Stimulated activated CD8-positive, alpha-beta memory T cell treated with anti-CD3 and anti-CD28 coated beads, Interleukin-7, amount 100 ng/mL, for 1 hour (primary cell): Measurements from ENCODE around the gene ZBTB20.

ENCODE experiments used
- DNase-seq, 2 donors: peaks; one replicate each; pipeline ENCODE4 v3.0.0-alpha.2; 2020; ENCODE audit warnings: low read depth in 2 of 2

ZBTB20 gene

DNA sequence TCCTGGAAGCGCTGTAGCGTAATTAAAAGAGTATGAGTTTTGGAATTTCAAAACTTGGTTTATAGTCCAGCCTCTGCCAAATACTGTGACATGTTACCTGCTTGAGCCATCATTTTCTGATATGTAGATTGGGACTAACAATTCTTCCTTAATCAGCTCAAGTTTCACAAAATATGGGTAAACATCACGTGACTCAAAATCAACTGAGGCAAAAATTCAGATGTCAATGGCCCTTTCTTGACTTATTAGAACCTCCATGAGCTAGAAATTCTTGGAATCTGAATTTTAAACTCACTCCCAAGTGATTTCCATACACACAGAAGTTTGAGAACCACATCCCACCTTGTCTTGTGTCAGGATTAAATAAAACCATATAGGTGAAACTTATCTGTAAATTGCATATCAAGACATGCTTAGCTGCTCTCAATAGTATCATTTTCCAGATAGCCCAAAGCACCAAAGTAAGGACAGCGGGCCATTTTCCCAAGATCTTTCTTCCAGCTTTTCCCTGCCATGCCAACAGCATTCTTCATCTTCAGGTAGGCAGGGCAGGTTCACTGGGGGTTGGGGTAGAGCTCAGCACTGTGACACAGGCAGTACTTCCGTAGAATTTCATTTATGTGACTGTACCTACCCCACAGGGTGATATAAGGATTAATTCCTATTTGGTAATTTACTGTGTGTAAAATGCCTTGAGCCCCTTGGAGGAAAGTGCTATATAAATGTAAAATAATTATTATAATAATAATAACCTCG lies 474.2 kb downstream of the ZBTB20 start:
- DNase-seq = no peak

DNA sequence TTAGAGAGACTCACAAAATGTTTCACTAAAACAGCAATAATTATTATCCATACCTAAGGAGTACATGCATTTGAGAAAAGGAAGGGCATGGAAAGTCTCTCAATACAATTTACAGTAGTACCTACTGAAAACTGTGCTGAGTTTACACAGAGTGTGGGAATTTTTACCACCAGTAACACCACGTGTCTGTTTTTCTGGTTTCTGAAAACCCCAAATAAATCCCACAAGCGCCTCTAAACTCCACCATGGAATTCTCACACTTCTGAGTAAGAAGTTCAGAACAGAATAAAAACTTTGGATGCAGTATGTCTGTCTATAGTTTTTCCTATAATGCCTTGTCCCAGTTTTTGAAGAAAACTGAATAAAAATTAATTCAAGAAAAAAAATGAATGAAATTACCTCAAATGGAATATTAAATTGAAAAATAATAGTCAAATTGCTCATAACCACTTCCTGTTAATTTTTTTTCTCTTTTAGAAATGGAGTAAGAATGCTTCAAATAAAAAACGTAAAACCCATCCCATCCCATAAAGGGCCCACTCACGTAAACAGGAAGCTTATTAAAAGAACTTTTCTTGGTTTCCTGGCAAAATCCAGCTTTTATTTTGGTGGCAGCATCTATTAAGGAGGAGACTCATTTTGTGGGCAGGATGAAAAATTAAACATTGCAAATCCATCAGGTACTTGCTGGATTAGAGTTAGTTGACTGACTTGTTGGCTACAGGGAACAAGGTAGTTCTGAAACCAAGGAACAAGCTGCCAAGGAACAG lies 475.2 kb downstream of the ZBTB20 start:
- DNase-seq = no peak

DNA sequence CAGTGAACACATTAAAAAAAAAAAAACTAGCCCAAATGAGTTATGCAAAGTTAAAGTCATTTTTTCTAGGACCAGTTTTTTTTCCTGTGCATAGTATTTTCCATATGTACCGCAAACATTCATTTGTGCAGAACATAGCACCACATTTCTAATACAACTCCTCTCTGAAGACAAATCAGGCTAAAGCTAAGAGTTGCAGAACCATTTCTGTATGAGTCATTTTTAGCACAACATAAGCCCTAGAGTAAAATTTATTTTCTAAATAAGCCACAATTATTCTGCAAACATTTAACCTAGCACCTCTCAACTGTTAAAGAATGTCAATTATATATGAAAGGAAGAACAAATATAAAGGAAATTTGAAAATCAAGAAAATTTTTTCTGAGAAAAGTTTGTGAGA lies 477.5 kb downstream of the ZBTB20 start:
- no peak for DNase-seq

DNA sequence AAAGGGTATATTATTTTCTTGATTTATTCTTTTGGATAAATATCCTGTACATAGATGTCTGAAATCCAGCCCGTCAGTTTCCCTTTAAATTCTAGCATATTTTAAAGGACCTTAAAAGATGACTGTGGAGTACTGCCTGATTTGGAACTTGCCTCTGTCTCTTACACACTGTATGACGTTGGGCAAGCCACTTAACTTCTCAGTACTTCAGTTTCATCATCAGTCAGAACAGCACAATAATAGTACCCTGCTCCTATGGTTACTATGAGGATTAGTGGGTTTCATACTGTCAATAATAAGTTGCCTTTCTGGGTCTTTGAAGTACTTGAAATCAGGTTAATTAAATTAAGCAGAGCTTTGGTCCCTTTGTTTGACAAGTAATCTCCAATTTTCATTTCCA lies 479.0 kb downstream of the ZBTB20 start:
- DNase-seq = no peak

DNA sequence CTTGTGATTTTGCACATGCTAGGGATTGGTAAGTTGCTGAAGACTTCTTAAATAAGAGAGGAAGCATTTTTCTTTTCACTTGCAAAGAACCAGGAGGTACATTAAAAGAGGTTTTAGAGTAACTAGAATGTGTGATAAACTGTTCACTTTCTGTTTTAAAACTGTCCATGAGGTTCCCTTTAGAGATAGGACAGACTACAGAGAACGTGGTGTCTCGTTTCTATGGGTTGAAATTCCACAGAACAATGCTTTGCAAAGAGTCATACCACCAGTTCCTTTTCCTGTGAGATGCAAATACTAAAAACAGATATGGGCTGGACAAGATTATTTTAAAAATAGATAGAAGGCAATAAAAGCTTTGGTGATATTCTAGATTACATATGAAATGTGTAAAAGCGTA lies 480.5 kb downstream of the ZBTB20 start:
- no peak for DNase-seq

DNA sequence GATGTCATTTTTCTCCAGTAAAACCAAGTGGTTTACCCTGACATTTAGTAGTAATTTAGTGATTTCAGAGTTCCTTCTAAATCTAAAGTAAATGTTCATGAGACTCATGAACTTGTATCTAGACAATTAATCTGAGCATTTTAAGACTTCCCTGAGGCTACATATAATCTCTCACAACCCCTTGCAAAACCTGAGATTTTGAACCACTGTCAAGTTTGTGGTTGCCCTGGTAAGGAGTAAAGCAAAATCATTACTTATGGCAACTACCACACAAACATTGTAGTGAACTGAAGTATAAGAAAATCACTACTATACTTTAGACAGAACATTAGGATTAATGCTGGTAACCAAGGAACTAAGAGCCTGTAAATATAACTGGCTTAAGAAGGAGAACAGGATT lies 483.1 kb downstream of the ZBTB20 start:
- no peak for DNase-seq

DNA sequence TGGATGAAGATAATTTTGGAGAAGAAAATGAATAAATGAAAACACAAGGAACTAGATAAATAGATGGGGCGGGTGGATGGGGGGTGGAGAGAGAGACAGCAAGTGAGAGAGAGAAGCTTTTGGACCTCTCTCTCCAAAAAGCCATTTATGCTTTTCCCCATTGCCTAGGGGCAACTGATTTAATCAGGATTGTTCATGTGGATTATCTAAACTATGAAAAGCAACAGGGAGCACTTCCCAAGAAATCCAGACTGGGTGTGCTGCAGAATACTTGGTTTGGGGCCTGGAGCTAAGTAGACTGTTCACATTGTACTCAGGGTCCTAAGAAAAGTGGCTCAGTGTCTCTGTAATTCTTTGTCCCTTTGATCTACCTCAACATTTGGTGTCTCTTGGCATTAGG lies 486.3 kb downstream of the ZBTB20 start:
- DNase-seq = no peak

DNA sequence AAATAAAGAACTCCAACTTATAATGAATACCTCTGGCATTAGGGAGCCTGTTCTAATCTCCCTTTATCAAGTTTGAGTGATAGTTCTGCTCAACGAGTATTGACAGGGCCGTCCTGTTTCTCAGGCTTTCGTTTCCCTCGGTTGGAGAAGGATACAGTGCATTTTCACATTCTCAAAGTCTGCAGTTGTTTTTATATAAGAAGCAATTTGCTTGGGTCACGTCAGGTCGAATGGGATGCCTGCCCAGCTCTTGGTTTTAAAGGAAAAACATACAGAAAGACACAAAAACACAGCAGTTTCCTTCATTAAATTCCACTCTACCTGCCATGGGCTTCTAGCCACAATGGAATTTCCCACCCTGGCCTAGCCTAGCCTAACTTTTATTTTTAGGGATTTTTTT lies 487.0 kb downstream of the ZBTB20 start:
- no peak for DNase-seq

DNA sequence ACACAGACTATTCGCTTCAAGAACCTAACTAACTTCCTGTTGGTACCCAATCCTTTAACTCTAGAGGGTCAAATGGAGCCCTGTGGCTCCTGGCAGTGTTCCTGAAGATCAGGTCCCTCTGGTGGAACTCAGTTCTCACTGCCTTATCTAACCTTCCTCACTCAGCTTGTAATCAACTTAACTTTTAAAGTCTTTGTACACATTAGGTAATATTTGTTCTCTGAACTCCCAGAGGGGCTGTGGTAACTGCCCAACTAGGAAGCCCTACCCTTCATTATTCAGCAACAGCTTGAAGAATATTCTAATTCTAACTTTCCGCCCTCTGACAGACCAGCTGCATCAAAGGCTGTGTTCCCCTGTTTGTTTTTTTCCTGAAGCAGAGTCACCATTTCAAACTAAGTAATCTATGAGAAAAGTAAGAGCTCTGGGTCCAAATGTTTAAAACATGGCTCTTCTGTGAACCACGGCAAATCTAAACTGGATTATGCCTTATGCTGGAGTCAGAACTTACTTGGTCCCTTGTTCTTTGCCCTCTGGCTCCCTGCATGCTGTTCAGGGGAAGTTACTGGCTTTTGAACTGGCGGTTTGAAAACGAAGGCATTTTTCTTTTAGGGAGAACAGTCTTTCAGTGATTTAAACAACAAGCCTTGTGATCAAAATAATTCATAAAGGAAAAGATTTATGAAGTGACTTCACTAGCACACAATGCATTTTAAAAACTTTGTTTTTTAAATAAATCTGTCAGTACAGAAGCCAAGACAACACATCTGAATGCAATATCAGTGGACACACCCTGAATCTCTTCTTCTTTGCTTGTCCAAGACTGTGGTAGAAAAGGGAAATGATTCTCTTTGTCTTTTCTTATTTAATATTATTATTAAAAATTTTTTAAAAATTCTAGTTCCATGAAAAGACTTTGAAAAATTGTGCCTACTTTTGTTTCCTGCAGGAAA lies 487.7 kb downstream of the ZBTB20 start:
- DNase-seq = no peak

DNA sequence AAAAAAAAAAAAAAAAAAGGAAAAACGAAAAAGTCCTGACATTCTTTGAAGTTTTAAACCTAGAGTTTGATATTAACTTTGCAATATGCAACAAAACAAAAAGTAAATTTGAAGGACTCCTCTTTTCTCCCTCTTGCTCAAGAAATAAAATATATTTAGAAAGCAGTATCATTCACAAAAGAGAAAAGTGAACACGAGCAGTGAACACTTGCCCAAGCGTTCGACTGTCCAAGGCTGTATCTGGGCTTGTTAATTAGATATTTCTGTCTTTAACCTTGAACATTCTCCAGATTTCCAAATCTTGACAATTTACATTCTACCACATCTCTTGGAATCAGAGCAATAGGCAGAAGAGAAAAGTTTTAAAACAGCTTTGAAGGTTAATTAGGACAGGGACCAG lies 495.5 kb downstream of the ZBTB20 start:
- no peak for DNase-seq

DNA sequence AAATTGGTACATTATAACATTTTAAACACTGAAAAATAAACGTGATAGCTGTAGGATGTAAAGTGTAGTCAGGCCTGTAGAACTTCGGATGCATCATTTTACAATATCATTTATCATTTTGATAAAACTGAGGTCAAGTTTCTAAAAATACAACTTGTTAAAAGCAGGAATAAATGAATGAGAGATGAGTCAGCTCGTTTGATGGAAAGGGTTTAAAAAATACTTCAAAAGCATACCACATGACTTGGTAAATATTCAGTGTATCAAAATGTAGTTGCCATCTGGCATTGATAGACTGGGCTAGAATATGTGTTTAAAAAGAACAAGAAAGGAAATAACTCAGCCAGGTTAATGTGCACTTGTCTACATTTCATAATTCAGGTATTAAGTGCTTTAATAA lies 496.3 kb downstream of the ZBTB20 start:
- DNase-seq = no peak

DNA sequence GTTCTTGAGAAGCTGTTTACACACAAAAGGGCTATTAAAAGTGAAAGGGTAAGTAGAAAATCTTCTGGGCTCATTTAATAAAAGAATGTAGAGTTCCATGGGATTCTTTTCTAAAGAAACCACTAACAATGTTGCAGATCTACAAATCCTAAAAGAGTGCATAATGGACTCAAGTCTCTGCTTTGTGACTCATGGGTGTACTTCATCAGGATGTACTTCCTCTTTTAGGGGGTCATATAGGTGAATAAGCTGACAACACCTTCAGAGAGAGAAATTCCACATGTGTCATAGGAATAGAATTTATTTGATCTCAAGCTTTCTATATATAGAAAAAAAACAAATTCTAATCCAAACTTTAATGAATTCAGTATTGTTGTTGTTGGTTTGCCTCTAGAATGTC lies 497.8 kb downstream of the ZBTB20 start:
- DNase-seq = no peak

DNA sequence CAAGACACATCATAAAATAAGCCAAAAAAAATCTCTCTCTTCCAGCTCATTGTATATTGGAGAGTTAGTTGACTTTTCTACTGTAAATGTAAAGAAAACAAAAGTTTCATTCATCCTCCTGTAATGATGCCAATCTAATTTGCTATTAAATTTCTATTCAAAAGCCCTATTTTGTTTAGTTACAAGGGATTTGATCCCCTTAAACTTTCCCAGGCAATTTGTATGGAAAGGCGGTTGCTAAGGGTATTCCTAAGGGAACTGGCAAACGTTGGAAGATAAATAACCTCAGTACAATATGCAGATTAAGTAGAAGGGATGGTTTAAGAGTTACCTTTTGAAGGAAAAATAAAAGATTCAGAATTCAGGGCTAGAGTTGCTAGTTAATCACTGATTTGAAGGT lies 500.6 kb downstream of the ZBTB20 start:
- no peak for DNase-seq

DNA sequence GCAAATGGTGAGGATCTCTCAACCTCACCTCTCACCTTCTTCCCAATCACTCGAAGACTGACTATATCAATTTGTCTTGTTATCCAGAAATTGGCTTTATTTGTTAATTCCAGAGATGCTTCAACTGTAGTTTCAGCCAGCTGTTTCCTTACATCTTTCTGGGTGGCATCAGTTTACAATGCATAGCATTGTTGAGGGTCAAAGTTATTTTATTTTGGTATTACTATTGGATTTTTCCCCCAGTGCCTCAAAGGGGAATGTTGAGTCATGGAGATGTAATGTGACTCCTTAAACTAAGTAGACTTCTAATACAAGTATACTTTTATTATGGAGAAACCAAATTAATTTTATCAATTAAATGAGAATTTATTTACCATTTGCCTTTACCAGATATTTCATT lies 501.7 kb downstream of the ZBTB20 start:
- no peak for DNase-seq

DNA sequence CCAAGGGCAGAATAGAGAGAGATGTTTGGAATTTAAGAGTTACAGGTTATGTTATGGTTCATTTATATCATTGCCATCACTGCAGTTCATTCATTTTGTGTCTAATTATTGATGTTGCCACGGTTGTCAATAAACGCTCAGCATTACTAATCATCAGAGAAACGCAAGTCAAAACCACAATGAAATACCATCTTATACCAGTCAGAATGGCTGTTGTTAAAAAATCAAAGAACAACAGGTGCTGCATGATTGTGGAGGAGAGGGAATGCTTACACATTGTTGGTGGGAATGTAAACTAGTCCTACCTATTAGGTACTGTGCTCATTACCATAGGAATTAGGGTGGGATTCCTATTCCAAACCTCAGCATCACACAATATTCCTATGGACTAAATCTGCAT lies 502.7 kb downstream of the ZBTB20 start:
- no peak for DNase-seq

DNA sequence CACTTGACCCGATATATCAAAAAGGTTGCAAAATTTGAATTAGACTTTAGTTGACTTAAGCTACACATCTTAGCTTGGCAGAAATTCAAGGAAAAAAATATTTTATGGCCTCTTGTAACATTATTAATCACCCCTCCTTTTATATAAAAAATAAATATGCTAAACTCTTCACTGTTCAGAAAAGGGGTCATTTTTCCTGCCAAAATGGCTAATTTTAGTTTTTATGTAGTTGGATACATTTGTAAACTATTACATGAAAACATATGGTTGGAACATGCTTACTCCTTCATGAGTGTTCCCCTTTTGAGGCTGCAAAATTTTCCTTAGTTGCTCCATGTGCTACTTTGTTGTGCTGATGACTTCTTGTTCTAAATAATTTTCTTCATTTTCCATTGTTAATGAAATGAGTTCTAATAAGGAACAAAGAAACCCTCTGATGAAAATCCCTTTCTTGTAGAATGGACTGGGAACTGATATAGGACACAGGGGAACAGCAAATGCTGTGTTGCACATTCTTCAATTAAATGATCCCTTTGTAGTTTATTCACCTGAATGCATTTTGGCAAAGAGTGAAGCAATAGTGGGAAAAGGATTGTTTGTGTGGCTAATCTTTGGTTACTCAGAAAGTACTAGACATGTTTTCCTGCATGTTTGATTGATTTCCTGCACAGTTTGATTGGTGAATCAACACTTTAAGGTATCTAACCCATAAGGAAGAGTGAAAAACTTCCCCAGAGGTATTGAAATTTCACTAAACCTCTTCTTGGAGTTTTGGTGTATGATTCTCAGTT lies 503.9 kb downstream of the ZBTB20 start:
- DNase-seq = no peak

DNA sequence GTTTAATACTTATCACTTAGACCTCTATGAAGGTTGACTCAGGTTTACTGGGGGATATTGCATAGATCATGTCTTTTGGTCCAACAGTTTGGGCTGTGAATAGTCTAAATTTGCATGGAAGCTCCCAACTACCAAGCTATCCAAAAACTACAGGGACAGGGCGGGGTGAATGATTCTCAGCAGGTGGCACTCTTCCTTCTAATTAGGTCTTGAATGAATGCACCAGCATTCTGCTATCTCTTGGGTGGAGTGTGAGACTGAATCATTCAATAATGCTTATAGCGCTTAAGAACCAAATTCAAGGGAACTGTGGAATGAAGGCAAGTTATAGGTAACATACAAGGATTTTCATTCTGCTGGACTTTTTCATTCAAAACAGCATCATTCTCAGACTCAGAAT lies 507.0 kb downstream of the ZBTB20 start:
- DNase-seq = no peak

DNA sequence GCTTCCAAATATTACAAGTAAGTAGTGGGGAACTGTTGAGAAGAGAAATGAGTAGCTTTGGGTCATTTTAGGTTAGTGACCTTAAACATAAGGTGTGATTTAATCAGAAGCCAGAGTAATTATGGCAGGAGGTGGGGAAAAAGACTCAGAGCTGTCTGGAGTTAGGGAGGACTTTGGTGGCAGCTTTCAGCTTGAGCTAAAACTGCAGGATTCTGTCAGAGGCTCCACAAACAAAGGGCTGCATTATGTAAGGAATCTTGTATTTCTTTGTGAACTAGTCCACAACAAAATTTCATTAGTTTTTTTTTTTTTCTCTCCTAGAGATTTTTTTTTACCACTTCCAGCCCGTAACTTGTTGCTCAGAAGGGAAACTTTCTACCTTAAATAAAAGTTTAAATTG lies 507.9 kb downstream of the ZBTB20 start:
- DNase-seq = no peak

DNA sequence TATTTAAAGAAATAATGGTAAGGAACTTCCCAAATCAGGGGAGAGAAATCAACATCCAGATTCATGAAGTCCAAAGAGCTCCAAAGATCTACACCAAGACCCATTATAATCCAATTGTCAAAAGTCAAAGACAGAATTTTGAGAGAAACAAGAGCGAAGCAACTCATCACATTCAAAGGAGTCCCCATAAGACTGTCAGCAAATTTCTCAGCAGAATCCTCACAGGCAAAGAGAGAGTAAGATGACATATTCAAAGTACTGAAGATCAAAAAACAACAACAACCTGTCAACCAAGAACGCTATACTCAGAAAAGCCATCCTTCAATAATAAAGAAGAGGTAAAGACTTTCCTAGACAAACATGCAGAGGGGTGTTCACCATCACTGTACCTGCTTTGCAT lies 511.2 kb downstream of the ZBTB20 start:
- no peak for DNase-seq

DNA sequence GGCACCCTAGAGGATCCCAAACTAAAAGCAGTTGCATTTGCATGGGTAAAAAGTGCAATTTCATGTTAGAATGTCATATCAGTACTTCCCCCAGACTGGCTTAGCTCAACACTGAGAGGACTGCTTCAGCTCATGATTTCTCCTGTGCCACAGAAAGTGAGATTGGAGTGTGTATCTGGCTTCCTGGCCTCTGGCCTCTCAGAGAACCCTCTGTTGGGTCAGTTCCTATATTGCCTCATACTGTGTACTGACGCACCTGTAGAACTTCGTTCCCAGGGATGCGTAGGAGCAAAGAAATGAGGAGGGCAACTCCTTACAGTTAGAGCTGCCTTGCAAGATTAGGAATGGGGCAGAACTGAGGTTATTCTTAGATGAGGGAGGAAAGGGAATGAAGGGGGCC lies 512.5 kb downstream of the ZBTB20 start:
- no peak for DNase-seq

DNA sequence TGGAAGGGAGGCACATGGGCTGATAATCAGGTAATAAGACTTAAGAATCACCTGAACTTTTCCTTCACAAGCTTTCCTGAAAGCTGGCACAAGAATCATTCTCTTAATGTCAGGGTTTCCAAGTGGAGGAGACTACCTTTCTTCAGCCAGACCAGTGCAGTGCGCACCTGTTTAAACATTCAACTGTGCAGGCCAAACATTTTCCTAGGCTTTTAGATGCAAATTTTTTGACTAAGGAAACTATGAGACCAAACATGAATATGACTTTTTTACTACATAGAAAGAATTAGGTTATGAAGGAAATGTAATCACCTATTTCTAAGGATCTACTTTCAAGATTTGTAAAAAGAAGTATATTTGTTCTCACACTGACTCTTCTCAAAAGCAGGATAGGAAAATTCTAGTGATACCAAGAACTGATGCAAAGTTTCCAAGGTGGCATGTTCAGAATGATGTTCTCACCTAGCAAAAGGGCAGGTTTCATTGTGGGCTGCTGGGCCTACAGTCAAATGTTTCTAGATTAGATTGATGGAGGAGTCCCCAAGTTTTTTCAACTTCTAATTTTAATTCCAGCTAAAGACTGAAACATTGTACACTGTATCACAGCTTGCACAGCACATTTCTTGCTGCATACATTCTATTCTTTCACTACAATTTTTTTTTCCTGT lies 514.2 kb downstream of the ZBTB20 start:
- no peak for DNase-seq
